ENCODE results near the gene WWOX.

Gene WWOX

GRCh38 chr16:78795433-78795832, 696.0 kb downstream of the WWOX start (continued):
- TF ChIP-seq TOX (CRISPR knock-in tag; IDR thresholded peaks at IDR 0.05; ENCODE audit: borderline replicate concordance): no peak
- no peak for TF ChIP-seq ARNTL (CRISPR knock-in tag; IDR thresholded peaks at IDR 0.05; ENCODE audit: borderline replicate concordance, low read depth)

GRCh38 chr16:78796221-78796866, 696.9 kb downstream of the WWOX start:
- no peak for ATAC-seq
- no peak for TF ChIP-seq CSDC2 (CRISPR knock-in tag; IDR thresholded peaks at IDR 0.05)
- no peak for TF ChIP-seq ISL1 (CRISPR knock-in tag; IDR thresholded peaks at IDR 0.05)
- no peak for TF ChIP-seq BACH2 (CRISPR knock-in tag; IDR thresholded peaks at IDR 0.05; ENCODE audit: borderline replicate concordance)
- TF ChIP-seq ESRRG (CRISPR knock-in tag; IDR thresholded peaks at IDR 0.05): no peak
- TF ChIP-seq ZNF70 (CRISPR knock-in tag; IDR thresholded peaks at IDR 0.05): no peak
- no peak for TF ChIP-seq ZNF565 (CRISPR knock-in tag; conservative IDR thresholded peaks at IDR 0.05; ENCODE audit: low read depth)
- no peak for TF ChIP-seq PPARA (CRISPR knock-in tag; IDR thresholded peaks at IDR 0.05; ENCODE audit: borderline replicate concordance)
- TF ChIP-seq, protein P1, sequence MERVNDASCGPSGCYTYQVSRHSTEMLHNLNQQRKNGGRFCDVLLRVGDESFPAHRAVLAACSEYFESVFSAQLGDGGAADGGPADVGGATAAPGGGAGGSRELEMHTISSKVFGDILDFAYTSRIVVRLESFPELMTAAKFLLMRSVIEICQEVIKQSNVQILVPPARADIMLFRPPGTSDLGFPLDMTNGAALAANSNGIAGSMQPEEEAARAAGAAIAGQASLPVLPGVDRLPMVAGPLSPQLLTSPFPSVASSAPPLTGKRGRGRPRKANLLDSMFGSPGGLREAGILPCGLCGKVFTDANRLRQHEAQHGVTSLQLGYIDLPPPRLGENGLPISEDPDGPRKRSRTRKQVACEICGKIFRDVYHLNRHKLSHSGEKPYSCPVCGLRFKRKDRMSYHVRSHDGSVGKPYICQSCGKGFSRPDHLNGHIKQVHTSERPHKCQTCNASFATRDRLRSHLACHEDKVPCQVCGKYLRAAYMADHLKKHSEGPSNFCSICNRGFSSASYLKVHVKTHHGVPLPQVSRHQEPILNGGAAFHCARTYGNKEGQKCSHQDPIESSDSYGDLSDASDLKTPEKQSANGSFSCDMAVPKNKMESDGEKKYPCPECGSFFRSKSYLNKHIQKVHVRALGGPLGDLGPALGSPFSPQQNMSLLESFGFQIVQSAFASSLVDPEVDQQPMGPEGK (CRISPR knock-in tag; IDR thresholded peaks at IDR 0.05; ENCODE audit: borderline replicate concordance): no peak
- TF ChIP-seq ZNF8 (CRISPR knock-in tag; IDR thresholded peaks at IDR 0.05): no peak
- TF ChIP-seq, protein P2, sequence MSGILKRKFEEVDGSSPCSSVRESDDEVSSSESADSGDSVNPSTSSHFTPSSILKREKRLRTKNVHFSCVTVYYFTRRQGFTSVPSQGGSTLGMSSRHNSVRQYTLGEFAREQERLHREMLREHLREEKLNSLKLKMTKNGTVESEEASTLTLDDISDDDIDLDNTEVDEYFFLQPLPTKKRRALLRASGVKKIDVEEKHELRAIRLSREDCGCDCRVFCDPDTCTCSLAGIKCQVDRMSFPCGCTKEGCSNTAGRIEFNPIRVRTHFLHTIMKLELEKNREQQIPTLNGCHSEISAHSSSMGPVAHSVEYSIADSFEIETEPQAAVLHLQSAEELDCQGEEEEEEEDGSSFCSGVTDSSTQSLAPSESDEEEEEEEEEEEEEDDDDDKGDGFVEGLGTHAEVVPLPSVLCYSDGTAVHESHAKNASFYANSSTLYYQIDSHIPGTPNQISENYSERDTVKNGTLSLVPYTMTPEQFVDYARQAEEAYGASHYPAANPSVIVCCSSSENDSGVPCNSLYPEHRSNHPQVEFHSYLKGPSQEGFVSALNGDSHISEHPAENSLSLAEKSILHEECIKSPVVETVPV (CRISPR knock-in tag; IDR thresholded peaks at IDR 0.05): no peak
- TF ChIP-seq ZC3H10 (CRISPR knock-in tag; IDR thresholded peaks at IDR 0.05): no peak
- no peak for TF ChIP-seq TOX (CRISPR knock-in tag; IDR thresholded peaks at IDR 0.05; ENCODE audit: borderline replicate concordance)
- no peak for TF ChIP-seq CREB5 (CRISPR knock-in tag; IDR thresholded peaks at IDR 0.05; ENCODE audit: low read depth)

GRCh38 chr16:78799429-78799828, 700.0 kb downstream of the WWOX start:
- no peak for ATAC-seq
- TF ChIP-seq CREB5 (CRISPR knock-in tag; IDR thresholded peaks at IDR 0.05; ENCODE audit: low read depth): no peak
- TF ChIP-seq, protein P2 (CRISPR knock-in tag; IDR thresholded peaks at IDR 0.05): no peak
- TF ChIP-seq ZC3H10 (CRISPR knock-in tag; IDR thresholded peaks at IDR 0.05): no peak
- TF ChIP-seq ESRRG (CRISPR knock-in tag; IDR thresholded peaks at IDR 0.05): no peak
- TF ChIP-seq ISL1 (CRISPR knock-in tag; IDR thresholded peaks at IDR 0.05): no peak
- TF ChIP-seq ZNF565 (CRISPR knock-in tag; conservative IDR thresholded peaks at IDR 0.05; ENCODE audit: low read depth): no peak
- no peak for TF ChIP-seq SNAI2 (CRISPR knock-in tag; IDR thresholded peaks at IDR 0.05)

DNA sequence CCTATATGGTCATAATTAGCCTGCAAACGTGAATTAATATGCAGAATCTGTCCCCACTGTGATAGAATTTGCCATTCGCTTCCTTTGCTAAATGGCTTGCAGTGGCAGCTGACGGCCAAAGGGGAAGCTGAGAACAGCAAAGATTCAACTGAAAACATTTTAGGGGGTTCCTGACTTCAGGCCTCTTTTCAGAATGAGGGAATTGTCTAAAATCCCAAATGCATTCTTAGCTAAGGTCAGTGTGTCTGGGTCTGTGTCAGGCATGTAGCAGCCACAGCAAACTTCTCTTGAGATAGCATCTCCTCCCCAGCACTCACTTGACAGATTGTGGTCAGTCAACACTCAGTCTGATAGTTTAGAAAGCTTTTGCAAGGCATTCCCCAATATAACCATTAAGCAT, 701.1 kb downstream of the WWOX start:
- no peak for TF ChIP-seq OSR1 (CRISPR knock-in tag; IDR thresholded peaks at IDR 0.05)
- no peak for TF ChIP-seq ZFP3 (CRISPR knock-in tag; IDR thresholded peaks at IDR 0.05)
- TF ChIP-seq ISL1 (CRISPR knock-in tag; IDR thresholded peaks at IDR 0.05): no peak
- TF ChIP-seq, protein P3, sequence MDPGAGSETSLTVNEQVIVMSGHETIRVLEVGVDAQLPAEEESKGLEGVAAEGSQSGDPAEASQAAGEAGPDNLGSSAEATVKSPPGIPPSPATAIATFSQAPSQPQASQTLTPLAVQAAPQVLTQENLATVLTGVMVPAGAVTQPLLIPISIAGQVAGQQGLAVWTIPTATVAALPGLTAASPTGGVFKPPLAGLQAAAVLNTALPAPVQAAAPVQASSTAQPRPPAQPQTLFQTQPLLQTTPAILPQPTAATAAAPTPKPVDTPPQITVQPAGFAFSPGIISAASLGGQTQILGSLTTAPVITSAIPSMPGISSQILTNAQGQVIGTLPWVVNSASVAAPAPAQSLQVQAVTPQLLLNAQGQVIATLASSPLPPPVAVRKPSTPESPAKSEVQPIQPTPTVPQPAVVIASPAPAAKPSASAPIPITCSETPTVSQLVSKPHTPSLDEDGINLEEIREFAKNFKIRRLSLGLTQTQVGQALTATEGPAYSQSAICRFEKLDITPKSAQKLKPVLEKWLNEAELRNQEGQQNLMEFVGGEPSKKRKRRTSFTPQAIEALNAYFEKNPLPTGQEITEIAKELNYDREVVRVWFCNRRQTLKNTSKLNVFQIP (CRISPR knock-in tag; IDR thresholded peaks at IDR 0.05; ENCODE audit: borderline replicate concordance, low read depth): no peak
- TF ChIP-seq ZNF565 (CRISPR knock-in tag; conservative IDR thresholded peaks at IDR 0.05; ENCODE audit: low read depth): no peak
- no peak for TF ChIP-seq BACH2 (CRISPR knock-in tag; IDR thresholded peaks at IDR 0.05; ENCODE audit: borderline replicate concordance)
- TF ChIP-seq CREB5 (CRISPR knock-in tag; IDR thresholded peaks at IDR 0.05; ENCODE audit: low read depth): no peak
- TF ChIP-seq ARNTL (CRISPR knock-in tag; IDR thresholded peaks at IDR 0.05; ENCODE audit: borderline replicate concordance, low read depth): no peak
- TF ChIP-seq ESRRG (CRISPR knock-in tag; IDR thresholded peaks at IDR 0.05): no peak
- TF ChIP-seq TOX (CRISPR knock-in tag; IDR thresholded peaks at IDR 0.05; ENCODE audit: borderline replicate concordance): no peak
- no peak for TF ChIP-seq CSDC2 (CRISPR knock-in tag; IDR thresholded peaks at IDR 0.05)
- ATAC-seq: no peak

All from SK-N-SH treated with all-trans-retinoic acid at 6 μM for 48 hours (cell line).